GM18861 (cell line): ENCODE results near the gene PRDM8.

Source experiments
- ATAC-seq: cut with Tn5 transposase; IDR thresholded peaks from one replicate; pipeline ENCODE4 v1.9.1; 2021; ENCODE audit not compliant: unreplicated experiment

PRDM8 gene

GRCh38 chr4:80183250-80184052 lies 13.9 kb upstream of the PRDM8 start:
- peak; percentile 6 for ATAC-seq

GRCh38 chr4:80184053-80184824 lies 13.1 kb upstream of the PRDM8 start:
- peak; percentile 93 for ATAC-seq

GRCh38 chr4:80184825-80185756 lies 12.2 kb upstream of the PRDM8 start:
- no peak for ATAC-seq

GRCh38 chr4:80185787-80186548 lies 11.3 kb upstream of the PRDM8 start:
- no peak for ATAC-seq

- ATAC-seq, result no peak
These were observed 10.6 kb upstream of the PRDM8 start for GRCh38 chr4:80186676-80187075.

GRCh38 chr4:80187677-80188076 lies 9.6 kb upstream of the PRDM8 start:
- no peak for ATAC-seq

- no peak for ATAC-seq
These were observed 8.9 kb upstream of the PRDM8 start for GRCh38 chr4:80188457-80188800.

- ATAC-seq, result no peak
These were observed 8.4 kb upstream of the PRDM8 start for GRCh38 chr4:80188801-80189458.

GRCh38 chr4:80189581-80189955 lies 7.7 kb upstream of the PRDM8 start:
- ATAC-seq, result no peak

GRCh38 chr4:80189956-80190677 lies 7.2 kb upstream of the PRDM8 start:
- ATAC-seq, result no peak

- no peak for ATAC-seq
These were observed 4.9 kb upstream of the PRDM8 start for GRCh38 chr4:80192252-80192866.

- ATAC-seq, result no peak
These were observed 4.4 kb upstream of the PRDM8 start for GRCh38 chr4:80192937-80193336.

- ATAC-seq, result no peak
These were observed 1.7 kb upstream of the PRDM8 start for GRCh38 chr4:80195441-80196140.

GRCh38 chr4:80196259-80196921 lies 913 bp upstream of the PRDM8 start:
- no peak for ATAC-seq

- ATAC-seq, result no peak
These were observed 518 bp downstream of the PRDM8 start for GRCh38 chr4:80197601-80198440.

GRCh38 chr4:80198441-80198837 lies 1.1 kb downstream of the PRDM8 start:
- ATAC-seq, result no peak

- ATAC-seq, result no peak
These were observed 1.8 kb downstream of the PRDM8 start for GRCh38 chr4:80199004-80199560.
